HG03520 (cell line): ENCODE data around the gene EID1.

Experiments
- ATAC-seq: cut with Tn5 transposase; IDR thresholded peaks from one replicate; pipeline ENCODE4 v1.9.1; 2021; ENCODE audit warnings: mild to moderate bottlenecking, moderate library complexity; ENCODE audit not compliant: unreplicated experiment

EID1 gene

DNA sequence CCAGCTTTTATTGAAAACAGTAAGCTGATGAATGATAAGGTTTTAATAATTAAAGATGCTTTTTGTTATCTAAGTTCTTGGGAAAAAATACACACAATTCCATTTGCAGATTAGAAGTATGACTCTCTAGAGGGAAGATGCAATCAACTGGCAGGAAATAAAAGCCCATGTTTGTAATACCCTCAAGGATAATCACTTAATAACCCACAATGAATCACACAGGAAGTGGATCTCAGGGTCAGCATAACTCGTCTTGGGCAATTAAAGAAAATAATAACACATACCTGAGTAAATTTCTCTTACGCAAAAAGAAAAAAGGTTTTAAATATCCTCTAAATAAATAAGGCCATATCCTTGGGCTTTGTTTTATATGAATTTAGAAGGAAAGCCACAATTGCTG, 9.4 kb upstream of the EID1 start:
- no peak for ATAC-seq

DNA sequence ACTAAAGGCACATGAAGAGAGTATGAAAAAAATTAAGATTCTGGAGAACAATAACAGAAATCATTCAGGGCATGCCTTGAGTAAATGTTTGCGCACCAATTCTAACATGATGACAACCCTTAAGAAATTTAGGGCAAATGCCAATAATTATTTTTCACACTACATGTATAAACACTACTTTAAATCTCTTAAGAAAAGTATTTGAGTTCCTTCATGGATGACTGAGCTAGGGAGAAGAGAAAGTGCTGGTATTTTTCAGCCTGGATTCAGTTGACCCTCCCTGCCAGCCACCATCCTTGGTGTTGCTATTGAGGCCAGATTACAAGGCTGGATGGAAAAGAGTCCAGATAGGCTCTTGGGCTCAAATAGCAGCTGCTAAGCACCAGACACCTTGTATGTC, 8.0 kb upstream of the EID1 start:
- ATAC-seq: no peak

DNA sequence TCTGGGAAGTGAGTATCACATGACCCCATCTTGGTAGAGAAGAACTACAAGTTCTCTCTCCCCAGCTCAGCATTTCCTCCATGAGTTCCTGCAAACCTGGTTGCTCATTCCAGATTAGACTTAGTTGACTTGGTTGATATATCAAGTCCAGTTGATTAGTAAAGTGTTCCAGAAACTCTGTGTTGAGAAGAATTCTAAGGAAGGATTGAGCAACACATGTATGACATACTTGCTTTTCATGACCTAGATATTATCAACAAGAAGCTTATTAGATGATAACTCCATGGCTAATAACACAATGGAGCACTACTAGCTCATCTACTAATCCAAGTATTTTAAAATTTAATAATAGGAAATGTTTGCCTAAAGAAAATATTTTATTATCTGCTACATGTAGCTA, 6.4 kb upstream of the EID1 start:
- ATAC-seq: no peak

DNA sequence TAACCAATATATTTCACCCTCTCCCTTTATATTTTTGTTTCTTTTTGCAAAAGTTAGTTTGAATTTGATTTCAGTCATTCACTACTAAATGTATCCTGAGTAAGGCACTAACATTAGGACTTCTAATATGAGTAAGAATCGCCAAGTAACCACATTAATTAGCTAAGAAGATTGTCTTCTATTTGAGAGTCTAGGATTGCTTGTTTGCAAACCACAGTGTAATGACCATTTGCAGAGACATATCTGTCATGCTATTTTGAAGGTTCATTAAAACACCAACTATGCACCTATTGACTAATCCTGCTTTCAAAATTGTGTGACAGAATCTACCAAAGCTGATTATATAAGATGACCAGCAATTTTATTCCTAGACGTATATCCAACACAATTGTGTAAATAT, 5.3 kb upstream of the EID1 start:
- ATAC-seq: no peak

DNA sequence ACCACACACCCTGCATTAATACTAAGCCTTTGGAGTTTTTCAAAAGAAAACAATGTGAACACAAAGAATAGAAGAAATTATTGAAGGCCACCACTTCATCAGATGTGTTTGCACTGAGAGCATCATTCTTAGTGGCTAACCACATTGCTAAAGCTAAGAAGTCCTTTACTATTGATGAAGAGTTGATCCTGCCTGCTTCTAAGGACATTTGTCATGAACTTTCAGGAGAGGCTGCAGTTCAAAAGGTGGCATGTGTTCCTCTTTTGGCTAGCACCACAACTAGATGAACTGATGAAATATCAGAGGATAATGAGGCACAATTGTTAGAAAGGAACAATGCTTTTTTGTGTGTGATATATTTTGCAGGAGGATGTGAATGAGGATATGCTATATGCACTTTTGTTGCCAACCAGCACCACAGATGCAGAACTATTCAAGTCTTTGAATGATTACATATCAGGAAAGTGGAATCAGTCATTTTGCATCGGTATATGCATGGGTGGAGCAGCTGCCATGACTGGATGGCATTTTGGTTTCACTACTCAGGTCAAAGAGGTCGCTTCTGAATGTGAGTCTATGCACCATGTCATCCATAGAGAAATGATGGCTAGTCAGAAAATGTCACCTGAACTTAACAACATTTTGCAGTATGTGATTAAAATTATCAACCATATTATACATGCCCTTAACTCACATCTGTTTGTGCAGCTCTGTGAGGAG, 2.5 kb upstream of the EID1 start:
- ATAC-seq: no peak

DNA sequence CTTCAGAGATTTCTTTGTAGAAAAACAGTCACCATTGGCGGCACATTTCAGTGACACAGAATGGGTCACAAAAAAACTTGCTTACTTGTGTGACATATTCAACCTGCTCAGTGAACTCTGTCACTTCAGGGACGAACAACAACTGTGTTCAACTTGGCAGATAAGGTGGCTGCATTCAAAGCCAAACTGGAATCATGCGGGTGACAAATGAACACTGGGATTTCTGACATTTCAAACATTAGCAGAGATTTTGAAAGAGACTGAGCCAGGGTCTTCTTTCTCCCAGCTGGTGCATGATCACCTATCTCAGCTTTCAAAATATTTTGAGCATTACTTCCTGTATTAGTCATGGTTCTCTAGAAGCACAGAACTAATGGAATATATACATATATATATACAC, 1.9 kb upstream of the EID1 start:
- ATAC-seq: no peak

DNA sequence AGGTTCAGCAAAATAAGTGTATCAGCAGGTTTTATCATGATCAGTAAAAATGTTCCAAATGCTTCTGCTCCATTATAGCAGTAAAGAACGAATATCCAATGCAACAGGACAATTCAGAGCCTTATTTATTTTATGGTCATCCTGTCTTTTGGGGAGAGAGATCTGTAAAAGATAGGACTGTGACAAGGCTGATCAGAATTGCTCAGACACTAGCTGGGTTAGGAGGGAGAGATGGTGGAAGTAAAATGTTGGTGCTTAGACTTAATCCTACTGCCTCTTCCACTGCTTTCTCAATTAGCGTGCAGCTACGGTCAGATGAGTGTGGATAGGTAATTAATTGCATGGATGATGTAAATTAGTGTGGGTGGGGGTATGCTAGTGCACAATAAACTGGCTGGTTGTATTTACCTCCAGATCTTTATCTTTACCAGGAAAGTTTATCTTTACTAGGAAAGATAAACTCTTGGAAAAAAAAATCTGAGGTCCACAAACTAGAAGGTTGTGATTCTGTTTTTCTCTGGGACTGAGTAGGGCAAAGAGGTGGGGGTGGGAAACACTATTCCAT, 2.2 kb downstream of the EID1 start:
- no peak for ATAC-seq

DNA sequence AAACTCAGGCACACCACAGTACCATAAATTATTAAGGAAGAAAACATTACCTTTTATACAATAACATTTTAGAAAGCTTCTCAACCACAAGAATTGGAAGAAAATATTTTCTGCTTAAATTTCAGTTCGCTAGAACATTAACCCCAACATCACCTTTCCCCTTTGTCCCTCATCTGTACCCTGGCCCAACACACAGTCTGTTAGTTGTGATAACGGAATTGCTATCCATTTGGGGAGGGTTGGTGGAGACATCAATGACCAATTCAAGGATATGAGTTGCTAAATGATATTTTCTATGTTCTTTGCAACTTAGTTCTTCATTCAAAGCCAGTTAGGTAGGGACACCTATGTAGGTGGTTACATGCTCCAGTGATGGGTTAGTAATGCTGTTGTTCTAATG, 5.8 kb downstream of the EID1 start:
- ATAC-seq: no peak

DNA sequence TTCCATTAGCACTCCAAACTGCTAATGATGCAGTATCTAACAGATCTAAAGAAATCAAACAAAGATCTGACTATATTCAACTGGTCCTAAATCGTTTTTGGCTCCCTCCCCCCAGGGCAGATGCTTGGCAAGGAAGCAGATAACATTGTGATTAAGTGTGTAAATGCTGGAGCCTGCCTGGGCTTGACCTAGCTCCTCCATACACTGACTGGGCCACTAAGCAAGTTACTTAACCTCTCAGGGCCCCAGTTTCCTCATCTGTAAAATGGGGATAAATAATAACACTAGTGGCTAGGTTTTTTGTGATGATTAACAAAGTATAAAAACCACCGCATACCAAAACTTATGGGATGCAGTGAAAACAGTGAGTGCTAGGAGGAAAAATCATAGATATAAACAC, 9.2 kb downstream of the EID1 start:
- no peak for ATAC-seq

DNA sequence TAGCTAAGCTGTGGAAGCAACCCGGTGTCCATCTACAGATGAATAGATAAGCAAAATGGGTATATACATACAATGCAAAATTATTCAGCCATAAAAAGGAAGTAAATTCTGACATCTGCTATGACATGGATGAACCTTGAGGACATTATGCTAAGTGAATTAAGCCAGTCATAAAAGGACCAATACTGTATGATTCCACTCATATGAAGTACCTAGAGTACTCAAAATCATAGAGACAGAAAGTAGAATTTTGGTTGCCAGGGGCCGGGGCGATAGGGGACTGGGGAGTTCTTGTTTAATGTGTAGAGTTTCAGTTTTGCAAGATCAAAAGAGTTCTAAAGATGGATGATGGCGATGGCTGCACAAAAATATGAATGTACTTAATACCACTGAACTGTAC, 10.3 kb downstream of the EID1 start:
- ATAC-seq: peak; percentile 55

DNA sequence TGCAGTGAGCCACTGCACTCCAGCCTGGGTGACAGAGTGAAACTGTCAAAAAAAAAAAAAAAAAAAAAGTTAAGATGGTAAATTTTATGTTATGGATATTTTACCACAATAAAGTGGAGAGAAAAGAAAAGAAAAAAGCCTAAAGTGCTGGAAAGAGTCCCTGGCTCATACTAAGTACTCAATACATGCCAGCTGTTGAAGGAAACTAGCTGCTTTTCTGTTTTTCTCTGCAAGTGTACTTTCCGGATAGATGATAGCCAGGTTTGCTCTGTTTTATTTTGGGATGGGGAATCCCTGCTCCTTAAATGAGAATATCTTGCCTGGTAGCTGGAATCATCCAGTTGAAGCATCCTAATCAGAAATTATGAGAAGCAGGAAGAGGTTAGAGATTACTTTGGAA, 10.9 kb downstream of the EID1 start:
- no peak for ATAC-seq

DNA sequence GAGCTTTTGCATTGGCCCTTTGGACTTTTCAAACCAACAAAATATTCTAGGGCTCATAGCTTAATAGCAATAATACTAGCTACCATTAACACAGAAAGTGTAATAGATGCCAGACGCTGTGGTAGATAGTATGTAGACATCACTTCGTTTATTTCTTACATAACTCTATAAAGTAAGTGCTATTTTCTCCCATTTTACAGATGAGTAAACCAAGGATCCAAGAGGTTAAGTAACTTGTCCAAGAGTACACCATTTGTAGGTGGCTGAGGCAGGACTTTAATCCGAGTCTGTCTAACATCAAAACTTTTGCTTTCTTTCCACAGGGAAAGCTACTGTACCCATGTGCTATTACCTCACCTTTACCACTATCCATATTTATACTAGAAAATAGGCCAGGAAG, 12.0 kb downstream of the EID1 start:
- ATAC-seq: no peak

DNA sequence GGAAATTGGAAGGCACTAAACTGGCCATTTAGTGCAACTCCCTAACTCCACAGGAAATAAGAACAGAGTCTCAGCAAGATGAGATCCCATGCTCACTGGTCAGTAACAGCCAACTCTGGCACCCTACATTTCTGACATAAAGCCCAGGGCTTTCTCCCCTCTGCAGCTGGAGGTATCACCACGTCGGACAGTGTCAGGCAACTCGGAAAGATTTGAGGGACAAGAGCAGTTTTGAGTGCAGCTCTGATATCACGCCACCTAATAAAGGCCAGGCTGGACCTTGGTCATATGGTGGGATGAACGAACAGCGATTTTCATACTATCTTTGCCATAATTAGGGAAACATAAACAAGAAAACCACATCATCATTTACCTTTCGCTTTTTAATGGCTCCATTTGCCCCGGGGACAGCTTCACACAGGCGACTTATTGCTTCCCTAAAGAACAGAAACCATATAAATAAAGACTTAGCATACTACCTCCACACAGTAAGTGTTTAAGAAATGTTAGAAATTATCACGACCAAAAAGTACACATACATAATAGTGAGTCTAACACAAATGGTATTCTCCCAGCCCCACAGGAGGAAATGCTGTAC, 12.5 kb downstream of the EID1 start:
- ATAC-seq: no peak

DNA sequence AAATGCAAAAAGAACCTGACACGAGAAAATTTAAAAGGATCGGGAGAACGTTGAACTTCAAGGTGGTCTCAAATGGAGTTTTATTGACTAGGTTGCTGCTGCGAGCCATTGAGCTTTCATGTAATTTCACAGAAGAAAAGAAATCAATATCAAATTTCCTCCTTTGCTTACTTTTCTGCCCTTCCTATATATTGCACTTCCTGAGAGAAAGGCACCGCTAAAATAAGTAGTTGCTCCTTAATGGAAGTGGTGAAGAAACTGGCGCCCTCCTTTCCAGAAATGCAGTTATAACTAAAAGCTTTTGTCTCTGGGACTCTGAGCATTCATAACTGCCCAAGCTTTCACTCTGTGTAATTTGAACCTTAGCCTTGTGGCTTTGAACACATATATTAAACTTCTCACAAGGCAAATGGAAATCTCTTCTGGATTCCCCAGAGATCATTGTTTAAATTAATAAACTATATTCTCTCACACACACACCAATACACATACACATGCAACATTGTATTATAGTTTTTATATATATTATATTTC, 13.4 kb downstream of the EID1 start:
- ATAC-seq: no peak

DNA sequence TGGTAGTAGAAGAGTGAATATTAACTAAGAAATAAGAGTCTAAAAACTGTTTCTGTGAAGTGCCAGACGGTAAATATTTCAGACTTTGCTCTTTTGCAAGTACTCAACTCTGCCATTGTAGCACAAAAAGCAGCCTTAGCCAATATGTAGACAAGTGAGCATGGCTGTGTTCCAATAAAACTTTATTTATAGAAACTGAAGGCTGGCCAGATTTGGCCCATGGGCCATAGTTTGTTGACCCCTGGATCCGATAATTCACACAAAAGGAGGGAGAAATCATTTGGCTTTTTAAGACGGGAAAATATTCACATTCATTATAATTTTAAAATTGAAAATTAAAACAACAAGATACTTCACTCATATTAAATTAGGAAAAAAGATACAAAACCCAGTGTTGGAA, 15.4 kb downstream of the EID1 start:
- no peak for ATAC-seq

DNA sequence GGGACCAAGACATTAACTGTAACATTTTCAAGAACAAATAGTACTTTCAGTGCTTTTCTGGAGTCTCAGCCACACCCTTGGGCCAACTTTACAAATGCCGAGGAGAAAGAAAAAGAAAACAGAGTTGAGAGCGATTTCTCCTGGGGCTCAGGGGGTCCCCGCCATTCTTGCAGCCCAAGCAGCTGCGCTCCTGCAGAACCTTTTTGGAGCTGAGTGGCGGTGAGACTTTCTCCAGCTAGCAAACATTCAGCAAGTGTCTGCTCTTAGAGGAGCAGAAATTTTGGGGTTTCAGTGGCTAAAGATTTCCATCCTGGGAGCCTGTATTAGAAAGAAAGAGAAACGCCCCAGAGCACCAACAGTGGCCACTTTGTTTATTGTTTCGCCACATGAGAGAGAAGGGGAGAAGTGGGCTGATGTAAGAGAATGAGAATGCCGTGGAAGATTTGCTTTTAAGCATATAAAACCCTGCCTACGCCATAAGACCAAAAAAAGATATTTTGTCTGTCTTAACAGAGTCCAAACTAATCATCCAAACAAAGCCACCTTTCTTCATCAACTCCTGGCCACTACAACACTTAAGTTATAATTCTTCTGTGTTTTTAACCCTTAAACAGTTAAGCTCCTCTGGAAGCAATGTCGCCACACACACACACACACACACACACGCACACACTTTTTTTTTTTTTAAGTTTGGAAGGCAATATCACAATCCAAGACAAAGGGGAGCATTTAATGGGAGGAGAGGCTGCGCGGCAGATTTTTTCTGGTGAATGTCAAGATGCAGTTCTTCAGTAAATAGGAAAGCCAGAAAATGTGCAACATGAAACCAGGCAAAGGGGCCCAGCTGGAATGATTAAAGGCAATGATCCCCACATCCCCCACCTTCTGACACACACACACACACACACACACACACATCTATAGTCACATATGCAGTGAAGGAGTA, 19.2 kb downstream of the EID1 start:
- ATAC-seq: no peak

DNA sequence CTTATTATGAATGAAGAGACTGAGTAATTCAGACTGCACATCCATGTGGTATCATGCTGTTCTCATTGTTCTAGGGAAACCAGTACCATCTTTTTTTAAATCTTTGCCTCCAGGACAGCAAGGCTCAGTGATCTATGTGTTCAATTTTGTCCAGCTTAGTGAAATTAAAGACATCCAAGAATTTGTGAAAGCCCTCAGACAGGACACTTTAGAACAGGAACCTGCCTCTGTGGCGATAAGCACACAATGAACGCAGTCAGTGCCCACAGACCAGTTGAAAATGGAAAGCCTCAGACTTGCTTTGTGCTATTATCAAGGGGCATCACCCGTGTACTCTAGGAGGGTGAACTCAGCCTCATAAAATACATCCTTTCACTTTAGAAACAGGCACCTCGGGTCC, 20.1 kb downstream of the EID1 start:
- ATAC-seq: no peak

DNA sequence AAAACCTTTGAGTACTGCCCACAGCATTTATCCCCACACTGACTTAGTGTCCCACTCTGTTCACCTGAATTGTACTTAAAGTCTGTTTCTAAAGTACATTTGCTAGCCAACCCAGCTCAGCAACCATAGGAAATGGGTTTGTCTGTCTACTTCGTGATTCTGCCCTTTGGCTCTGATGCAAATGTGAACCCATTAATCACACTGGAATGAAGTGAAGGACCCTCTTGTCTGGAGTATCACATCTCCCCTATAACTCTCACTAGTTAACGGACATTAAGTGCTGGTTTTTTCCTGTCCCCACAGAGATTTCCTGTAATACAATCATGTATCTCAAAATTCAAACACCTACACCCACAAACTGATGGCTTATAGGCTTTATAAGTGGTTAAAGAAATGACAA, 20.5 kb downstream of the EID1 start:
- ATAC-seq: no peak

DNA sequence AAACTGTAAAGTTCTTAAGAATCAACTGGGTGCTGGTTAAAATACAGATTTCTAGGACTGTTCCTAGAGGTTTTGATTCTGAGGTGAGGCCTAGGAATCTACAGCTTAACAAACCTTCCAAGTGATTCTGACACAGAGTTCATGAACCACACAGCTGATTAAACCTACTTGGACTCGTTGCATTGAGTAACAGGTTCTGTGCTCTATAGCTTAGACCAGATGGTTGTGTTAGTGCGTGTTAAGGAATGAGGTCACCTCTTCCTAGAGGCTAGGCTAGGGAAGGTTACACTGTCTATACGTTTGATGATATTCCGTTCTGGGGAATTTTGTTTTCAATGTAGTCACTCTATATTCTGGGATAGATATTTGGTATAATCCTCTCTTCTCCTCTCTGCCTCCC, 21.9 kb downstream of the EID1 start:
- ATAC-seq: no peak

DNA sequence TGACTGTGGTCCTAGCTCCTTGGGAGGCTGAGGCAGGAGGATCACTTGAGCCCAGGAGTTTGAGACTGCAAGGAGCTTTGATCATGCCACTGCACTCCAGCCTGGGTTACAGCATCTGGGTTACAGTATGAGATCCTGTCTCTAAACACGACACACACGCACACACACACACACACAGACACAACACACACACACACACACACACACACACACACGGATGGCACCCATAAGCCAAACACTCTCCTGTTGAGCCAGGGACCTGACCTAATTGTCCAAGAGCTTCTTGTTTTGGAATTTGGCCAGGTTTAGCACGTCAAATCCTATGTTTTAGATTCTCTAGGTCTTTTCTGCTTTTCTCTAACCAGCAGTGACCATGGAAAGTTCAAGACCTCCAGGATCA, 26.8 kb downstream of the EID1 start:
- no peak for ATAC-seq

DNA sequence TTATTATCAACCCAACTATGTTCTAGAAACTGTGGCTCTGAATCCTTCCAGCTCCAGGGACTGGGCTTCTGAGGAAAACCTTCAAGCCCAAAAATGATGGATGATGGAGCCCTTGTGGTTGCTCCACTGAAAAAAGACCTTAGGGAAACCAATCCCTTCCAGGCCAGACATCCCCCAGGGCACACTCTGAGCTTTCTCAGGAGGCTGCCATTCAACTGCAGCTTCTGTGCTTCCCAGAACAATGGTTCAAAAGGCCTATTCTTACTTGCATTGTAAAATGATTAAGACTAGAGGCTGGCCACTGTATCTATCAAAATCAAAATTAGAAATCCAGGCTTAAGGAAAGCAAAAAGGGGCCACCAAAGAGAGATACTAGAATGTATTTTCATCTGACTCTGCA, 27.3 kb downstream of the EID1 start:
- ATAC-seq: no peak
